ENCODE data around the gene DCAF8. TPM values are rescaled to one million over a fixed set of nuclear protein-coding genes. Genes with fewer than 3 reads are reported as not detected.

The DCAF8 gene
- total RNA-seq, 1 donor from 2014 or later, result 121 TPM

DNA sequence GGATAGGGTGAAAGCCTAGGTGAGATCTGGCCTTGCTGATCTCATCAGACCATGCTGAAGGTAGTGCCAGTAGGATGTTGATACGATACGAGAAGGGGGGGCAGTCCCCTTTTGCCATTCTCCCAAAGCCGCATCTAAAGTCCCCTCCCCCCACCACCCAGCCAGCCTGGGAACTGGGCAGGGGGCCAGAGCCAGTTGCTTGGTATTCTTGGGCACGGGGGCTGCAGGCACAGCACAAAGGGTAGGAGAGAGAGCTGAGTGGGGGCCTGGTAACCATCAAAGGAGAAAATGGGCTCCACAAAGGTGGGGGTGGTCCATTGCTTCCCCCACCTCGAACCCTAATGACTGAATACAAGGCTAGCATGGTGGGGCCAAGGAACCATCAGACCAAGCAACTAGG, 51.8 kb downstream of the DCAF8 start:
- no peak overlapping the region for H3K4me3 Mint-ChIP-seq
- no peaks in the 10 kb centered on the region for H3K9me3 Mint-ChIP-seq
- H3K27ac Mint-ChIP-seq, result no peak overlapping the region
- H3K27me3 Mint-ChIP-seq, result no peaks in the 10 kb centered on the region
- DNase-seq, result no peak
- H3K4me1 Mint-ChIP-seq, result peaks cover 32% of the 10 kb centered on the region
- intact Hi-C loops (cut with micrococcal nuclease), result no loop called here
- peaks cover 66% of the 10 kb centered on the region for H3K36me3 Mint-ChIP-seq (ENCODE audit: low read depth)

DNA sequence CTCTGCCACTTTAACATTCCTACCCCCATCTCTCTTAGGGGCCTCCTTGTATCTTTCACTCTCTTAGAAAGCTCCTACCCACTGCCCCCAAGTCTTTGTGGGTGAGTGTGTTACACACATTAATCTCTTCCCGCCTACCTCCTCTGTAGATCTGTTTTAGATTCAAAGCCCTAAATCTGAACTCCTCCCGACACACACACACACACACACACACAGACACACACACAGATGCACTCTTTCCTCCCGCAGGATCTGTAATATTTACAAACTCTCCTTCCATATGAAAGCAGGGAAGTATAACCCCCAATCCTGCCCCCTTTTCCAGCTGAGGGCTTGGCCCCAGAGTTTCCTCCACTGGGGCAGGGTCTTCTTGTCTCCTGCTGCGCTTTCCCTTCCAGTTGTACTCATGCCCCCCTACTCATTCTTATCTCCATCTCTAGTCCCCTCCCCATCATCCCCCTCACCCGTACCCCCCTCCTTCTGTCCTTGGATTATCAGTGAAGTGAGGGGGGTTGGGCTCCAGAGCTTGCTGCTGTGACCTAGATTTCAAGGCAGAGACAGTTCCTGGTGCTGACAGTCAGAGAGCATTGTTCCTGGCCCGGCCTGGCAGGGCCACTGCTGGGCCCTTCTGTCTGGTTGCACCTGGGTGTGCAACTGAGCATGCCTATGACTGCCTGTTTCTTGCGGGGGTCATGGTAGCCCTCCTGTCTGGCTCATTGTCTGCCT, 52.9 kb downstream of the DCAF8 start:
- Mint-ChIP-seq H3K36me3 (ENCODE audit: low read depth) (peaks cover 60% of the 10 kb centered on the region), H3K4me1 (peaks cover 36% of the 10 kb centered on the region), H3K4me3 (no peak overlapping the region), H3K27me3 (no peaks in the 10 kb centered on the region), H3K27ac (peak overlapping the region; percentile 61), H3K9me3 (no peaks in the 10 kb centered on the region)
- no peak for DNase-seq
- intact Hi-C loops (cut with micrococcal nuclease), result loop anchor here (5.0 kb wide), 1 partner anchor 177 kb away; the partner anchor contains the start of gene PIGM

DNA sequence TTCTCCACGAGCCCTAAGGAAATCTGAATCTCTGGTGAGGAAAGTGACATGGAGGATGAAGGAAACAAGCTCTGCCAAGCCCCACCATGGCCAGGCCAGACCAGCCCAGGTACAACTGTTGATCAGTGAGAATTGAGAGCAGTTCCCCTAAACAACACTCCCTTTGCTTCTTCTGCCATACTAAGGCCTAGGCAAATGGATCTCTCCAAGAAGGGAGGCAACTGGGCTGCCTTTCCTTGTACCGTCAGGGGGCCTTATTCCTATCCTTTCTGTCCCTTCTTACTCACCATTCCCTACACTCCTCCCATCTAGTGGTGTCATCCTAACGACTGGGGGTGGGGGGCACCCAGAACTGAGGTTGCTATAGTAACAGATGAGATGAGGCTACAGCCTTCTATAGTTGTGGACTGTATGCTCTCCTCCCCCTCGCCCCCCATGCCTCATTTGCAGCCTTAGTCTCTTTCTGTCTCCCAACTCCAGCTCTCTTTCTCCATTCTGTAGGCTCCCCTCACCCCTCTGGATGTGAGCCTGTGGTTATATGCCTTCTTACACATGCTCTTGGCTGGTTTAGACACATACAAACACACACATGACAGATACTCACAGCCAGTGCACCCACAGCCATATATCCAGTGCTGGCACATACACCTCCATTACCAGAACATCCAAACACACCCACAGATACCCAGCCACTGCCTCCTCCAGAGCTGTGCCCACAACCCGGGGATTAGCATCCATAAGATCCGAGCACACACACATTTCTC, 53.6 kb downstream of the DCAF8 start:
- intact Hi-C loops (cut with micrococcal nuclease), result loop anchor here (5.0 kb wide), 1 partner anchor 176 kb away; the partner anchor contains the start of gene PIGM
- peaks cover 43% of the 10 kb centered on the region for H3K4me1 Mint-ChIP-seq
- DNase-seq, result no peak
- no peak overlapping the region for H3K4me3 Mint-ChIP-seq
- H3K27me3 Mint-ChIP-seq, result no peaks in the 10 kb centered on the region
- H3K27ac Mint-ChIP-seq, result peak overlapping the region; percentile 61
- H3K36me3 Mint-ChIP-seq (ENCODE audit: low read depth), result peaks cover 56% of the 10 kb centered on the region
- H3K9me3 Mint-ChIP-seq, result no peaks in the 10 kb centered on the region

DNA sequence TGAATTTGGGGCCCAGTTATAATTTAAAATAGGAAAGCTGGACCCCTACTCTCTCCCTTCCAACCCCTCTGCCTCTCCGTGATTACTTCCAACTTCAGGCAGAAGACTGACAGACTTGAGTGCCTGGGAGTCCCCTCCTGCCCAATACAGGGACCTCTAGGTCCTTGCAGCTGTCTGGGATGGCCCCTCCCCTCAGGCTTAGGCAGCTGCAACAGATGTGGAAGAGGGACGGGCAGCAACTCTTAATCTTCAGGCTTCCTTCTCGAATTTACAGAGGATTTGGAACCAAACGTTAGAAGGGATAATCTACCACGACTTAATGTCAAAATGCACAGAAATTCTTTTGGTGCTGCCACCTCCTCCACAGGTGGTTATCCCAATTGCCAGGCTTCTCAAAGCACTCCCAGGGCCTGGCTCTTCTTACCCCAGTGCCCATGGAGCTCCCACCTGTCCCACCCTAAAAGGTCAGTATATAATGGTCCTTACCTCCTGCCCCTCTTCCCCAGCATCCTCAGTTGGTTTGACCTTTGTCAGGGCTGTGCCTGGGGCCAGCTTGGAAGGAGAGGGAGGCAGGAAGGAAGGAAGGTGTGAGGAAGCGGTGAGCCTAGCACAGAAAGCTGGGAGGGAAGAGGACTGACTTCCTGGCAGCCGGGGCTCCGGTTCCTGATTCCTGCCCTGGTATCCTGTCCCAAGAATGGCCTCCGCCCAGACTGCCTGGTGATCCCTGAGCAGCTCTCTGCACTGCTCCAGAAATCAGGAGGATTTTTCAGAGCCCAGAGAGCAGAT, 54.4 kb downstream of the DCAF8 start:
- no peak overlapping the region for H3K4me3 Mint-ChIP-seq
- peak overlapping the region; percentile 66 for H3K27ac Mint-ChIP-seq
- intact Hi-C loops (cut with micrococcal nuclease), result loop anchor here (5.0 kb wide), 1 partner anchor 176 kb away; the partner anchor contains the start of gene PIGM
- peaks cover 48% of the 10 kb centered on the region for H3K36me3 Mint-ChIP-seq (ENCODE audit: low read depth)
- no peaks in the 10 kb centered on the region for H3K27me3 Mint-ChIP-seq
- no peak for DNase-seq
- no peaks in the 10 kb centered on the region for H3K9me3 Mint-ChIP-seq
- H3K4me1 Mint-ChIP-seq, result peaks cover 43% of the 10 kb centered on the region

DNA sequence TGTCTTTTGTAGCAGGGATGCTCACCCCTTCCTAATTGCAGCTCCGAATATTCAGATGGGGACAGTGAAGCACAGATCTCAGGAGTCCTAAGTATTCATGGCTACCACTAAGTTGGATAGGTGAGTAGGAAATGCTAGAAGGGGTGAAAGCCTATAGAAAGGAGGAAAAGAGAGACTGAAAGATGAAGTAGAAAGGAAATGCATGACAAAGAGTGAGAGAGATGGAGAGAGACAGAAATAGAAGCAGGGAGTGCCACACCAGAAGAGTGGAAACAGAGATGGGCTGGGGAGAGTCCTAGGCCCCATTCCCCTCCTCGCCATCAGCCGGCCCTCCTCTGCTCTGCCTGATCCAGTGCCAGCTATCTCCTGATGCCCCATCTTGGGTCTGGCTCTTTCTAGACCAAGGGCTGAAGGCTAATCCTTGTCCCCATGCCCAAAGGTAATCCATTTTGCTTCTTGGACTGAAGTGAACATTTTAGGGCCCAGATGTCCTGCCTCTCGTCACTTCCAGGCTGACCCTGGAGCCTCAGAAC, 55.2 kb downstream of the DCAF8 start:
- DNase-seq, result no peak
- intact Hi-C loops (cut with micrococcal nuclease), result loop anchor here (5.0 kb wide), 1 partner anchor 175 kb away; the partner anchor contains the start of gene PIGM
- peaks cover 40% of the 10 kb centered on the region for H3K36me3 Mint-ChIP-seq (ENCODE audit: low read depth)
- H3K4me3 Mint-ChIP-seq, result peak overlapping the region; percentile 91
- no peaks in the 10 kb centered on the region for H3K9me3 Mint-ChIP-seq
- peak overlapping the region; percentile 80 for H3K27ac Mint-ChIP-seq
- H3K4me1 Mint-ChIP-seq, result peaks cover 43% of the 10 kb centered on the region
- no peaks in the 10 kb centered on the region for H3K27me3 Mint-ChIP-seq

DNA sequence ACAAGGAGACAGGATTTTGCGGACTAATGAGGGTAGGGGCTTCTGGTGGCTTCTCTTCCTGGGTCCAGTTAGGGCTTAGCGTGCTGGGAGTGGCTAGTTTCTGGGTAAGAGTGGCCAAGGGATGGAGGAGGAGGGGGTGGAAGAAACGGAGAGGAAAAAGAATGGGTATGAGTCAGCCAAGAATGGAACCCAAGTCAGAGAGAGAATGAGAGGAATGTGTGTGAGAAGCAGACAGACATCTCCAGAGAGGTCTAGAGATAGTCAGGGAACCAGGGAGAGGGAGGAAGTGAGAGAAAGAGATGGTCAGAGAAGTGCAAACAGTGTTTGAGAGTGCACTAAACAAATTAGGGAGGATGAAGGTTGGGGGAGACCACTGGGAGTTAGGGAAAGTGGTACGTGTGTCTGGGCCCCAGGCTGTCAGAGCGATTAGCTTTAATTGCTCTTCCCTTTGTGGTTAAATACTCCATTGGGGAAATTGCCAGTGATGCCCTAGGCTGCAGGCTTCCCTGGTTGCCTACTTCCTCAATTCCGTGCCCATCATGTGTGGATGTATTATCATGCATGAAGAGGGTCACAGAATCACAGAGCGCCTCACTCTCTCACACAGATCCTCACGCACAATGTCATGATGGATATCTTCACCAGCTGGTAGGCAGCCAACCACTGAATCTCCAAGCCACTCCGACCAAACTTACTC, 55.8 kb downstream of the DCAF8 start:
- peak overlapping the region; percentile 91 for H3K4me3 Mint-ChIP-seq
- DNase-seq, result no peak
- intact Hi-C loops (cut with micrococcal nuclease), result loop anchor here (5.0 kb wide), 1 partner anchor 174 kb away; the partner anchor contains the start of gene PIGM
- H3K9me3 Mint-ChIP-seq, result no peaks in the 10 kb centered on the region
- peaks cover 34% of the 10 kb centered on the region for H3K36me3 Mint-ChIP-seq (ENCODE audit: low read depth)
- peaks cover 43% of the 10 kb centered on the region for H3K4me1 Mint-ChIP-seq
- no peaks in the 10 kb centered on the region for H3K27me3 Mint-ChIP-seq
- peak overlapping the region; percentile 80 for H3K27ac Mint-ChIP-seq

DNA sequence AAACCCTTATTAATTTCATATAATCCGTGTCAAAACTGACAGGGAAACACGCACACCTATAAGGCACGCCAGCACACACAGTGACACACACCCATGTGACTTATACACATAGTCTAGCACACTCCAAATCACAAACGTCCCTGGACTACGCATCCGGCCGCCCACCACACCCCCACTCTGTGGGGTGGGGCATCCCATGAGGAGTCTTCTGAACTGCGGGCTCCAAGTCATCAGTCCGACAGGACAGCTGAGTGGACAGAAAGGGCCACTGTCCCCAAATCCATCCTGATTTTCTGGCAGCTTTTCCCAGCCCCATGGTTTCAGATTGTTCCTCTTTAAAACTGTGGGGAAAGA, 56.3 kb downstream of the DCAF8 start:
- Mint-ChIP-seq H3K27me3 (no peaks in the 10 kb centered on the region), H3K9me3 (no peaks in the 10 kb centered on the region), H3K4me3 (peak overlapping the region; percentile 91), H3K4me1 (peaks cover 43% of the 10 kb centered on the region), H3K27ac (peak overlapping the region; percentile 66), H3K36me3 (ENCODE audit: low read depth) (peaks cover 31% of the 10 kb centered on the region)
- peak; percentile 79 for DNase-seq
- intact Hi-C loops (cut with micrococcal nuclease), result loop anchor here (5.0 kb wide), 1 partner anchor 174 kb away; the partner anchor contains the start of gene PIGM

DNA sequence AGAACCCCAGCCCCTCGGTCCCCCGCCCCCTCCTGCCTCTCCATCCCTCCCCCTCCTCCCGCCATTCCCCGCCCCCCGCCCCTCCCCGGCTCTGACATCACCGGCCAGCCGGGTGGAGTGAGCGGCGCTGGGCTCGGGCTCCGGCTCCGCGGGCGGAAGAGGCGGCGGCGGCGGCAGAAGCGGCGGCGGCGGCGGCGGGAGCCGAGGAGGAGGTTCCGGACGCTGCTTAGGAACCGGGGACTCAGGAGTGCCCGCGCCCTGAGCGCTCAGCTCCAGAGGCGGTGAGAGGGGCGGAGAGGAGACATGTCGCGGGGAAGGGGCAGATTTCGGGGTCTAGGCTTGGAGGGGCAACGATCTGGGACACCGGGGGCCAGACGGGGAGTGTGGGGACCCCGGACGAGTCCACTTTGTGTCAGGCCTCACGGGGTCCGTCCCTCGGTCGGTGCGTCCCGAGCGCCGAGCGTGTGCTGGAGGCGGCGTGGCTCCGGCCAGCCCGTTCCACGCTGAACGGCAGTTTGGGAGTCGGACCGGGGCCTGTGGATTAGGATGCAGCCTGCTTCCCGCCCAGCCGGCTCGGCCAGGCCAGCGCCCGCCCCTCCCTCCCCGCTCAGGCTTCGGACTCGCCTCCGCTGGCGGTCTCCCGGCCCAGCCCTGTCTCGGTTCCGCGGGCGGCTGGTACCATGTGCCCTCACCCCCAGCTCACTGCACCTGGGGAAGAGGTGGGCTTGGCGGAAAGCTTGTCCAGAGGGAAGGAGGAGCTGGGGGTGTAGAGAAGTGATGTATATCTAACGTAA, 56.9 kb downstream of the DCAF8 start, which contains the start of gene PEA15:
TSS of gene PEA15 (plus strand) at position 143 of the 794 bp plus-strand sequence. CDS start 6,161 bp downstream, outside the sequence.
- H3K4me3 Mint-ChIP-seq, result peak within 1 kb of the TSS; percentile 91
- H3K27me3 Mint-ChIP-seq, result no peaks in the 10 kb centered on the region
- peak within 1 kb of the TSS; percentile 91 for H3K27ac Mint-ChIP-seq
- H3K4me1 Mint-ChIP-seq, result peaks cover 40% of the 10 kb centered on the region
- peaks cover 29% of the 10 kb centered on the region for H3K36me3 Mint-ChIP-seq (ENCODE audit: low read depth)
- peak; percentile 92 for DNase-seq
- intact Hi-C loops (cut with micrococcal nuclease), result loop anchor here (2.0 to 5.0 kb wide), 3 partner anchors 55 to 173 kb away; partner anchors contain the start of genes IGSF8 and PIGM
- no peaks in the 10 kb centered on the region for H3K9me3 Mint-ChIP-seq

DNA sequence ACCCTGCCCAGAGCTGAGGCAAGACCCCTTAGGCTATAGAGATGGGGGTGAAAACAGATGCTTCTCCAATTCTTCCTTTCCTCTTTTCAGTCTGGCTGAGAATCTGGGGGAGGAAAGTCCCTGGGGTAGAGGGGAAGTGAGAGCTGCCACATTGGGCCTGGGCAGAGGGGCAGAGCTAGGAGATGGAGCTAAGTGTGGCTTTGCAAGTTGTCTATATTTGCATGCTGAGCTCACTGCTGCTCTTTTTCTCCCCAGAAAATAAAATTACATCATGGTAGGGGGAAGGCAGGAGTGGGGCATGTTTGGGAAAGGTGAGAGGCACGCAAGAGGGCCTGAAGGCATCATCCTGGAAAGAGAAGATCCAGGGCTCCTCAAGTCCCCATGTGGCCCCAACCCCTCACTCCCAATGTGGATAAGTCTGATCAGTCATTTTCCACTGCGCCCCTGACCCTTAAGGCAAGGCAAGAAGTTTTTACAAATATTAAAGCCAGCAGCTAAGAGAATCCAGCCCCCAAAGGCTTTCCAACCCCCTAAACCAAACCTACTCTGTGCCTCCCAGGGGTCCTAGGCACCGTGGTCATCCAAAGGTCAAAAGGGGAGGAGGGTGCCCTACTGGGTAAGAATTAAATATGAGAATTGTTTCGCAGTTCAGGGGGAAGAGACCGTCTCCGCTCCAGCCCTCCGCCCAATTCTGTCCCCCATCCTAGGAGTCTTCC, 57.7 kb downstream of the DCAF8 start:
- H3K36me3 Mint-ChIP-seq (ENCODE audit: low read depth), result peaks cover 23% of the 10 kb centered on the region
- peaks cover 35% of the 10 kb centered on the region for H3K4me1 Mint-ChIP-seq
- peak; percentile 64 for DNase-seq
- no peaks in the 10 kb centered on the region for H3K9me3 Mint-ChIP-seq
- H3K4me3 Mint-ChIP-seq, result peak overlapping the region; percentile 91
- H3K27ac Mint-ChIP-seq, result peak overlapping the region; percentile 91
- intact Hi-C loops (cut with micrococcal nuclease), result loop anchor here (1.0 to 5.0 kb wide), 4 partner anchors 11 to 172 kb away; partner anchors contain the start of genes IGSF8 and PIGM
- H3K27me3 Mint-ChIP-seq, result no peaks in the 10 kb centered on the region

DNA sequence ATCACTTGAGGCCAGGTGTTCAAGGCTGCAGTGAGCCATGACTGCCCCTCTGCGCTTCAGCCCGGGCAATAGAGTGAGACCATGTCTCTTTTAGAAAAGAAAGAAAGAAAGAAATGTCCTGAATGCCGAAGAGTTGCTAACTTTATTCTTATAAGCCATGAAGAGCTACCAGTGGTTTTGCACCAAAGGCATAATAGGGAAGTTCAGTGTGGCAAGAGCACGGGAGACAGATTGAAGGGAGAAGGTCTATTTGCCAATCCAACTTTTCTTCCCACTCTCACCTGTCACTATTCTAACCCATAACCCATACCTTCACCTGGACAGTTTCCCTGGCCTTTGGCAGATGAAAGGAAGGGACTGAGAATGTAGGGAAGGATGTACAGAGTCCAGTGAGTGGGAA, 61.6 kb downstream of the DCAF8 start:
- DNase-seq, result no peak
- Mint-ChIP-seq H3K4me3 (no peak overlapping the region), H3K27ac (no peak overlapping the region), H3K4me1 (peaks cover 11% of the 10 kb centered on the region), H3K9me3 (no peaks in the 10 kb centered on the region), H3K36me3 (ENCODE audit: low read depth) (no peaks in the 10 kb centered on the region), H3K27me3 (no peaks in the 10 kb centered on the region)
- intact Hi-C loops (cut with micrococcal nuclease), result no loop called here

DNA sequence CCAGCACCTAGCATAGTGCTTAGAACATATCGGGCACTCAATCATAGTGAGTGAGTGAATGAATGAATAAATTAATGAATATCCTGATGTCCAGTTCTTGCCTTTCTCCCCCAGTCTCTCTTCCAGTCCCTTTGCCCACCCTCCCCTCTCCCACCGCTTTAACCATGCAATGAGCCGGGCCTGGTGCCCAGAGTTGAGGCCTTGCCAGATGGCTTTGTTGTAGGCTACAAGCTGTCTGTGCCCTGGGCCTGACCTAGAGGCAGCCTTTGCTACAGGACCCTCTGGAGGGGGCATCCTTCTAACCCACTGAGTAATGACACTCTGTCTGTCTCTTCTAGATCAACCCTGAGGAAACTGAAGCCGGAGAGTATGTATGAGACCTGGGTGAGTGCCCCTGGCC, 65.1 kb downstream of the DCAF8 start:
- Mint-ChIP-seq H3K36me3 (ENCODE audit: low read depth) (no peaks in the 10 kb centered on the region), H3K27me3 (no peaks in the 10 kb centered on the region), H3K4me1 (no peaks in the 10 kb centered on the region), H3K9me3 (no peaks in the 10 kb centered on the region), H3K4me3 (no peak overlapping the region), H3K27ac (no peak overlapping the region)
- intact Hi-C loops (cut with micrococcal nuclease), result no loop called here
- DNase-seq, result no peak

DNA sequence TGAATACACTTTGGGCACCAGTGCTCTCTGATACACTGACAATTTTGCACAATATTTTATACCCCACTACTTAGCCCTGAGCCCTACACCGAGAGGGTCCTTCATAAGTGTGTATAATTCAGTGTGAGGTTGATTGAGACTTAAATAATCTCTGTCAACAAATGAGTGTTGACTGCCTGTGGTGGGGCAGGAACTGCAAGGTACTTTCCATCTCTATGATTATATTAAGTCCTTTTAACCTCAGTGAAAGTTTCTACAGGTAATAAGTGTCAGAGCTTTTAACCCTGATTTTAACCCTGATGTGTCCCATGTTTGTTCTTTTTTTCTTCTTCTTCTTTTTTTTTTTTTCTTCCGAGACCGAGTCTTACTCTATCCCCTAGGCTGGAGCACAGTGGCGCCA, 66.2 kb downstream of the DCAF8 start:
- Mint-ChIP-seq H3K9me3 (no peaks in the 10 kb centered on the region), H3K36me3 (ENCODE audit: low read depth) (no peaks in the 10 kb centered on the region), H3K27ac (no peak overlapping the region), H3K4me1 (no peaks in the 10 kb centered on the region), H3K27me3 (no peaks in the 10 kb centered on the region), H3K4me3 (no peak overlapping the region)
- intact Hi-C loops (cut with micrococcal nuclease), result no loop called here
- DNase-seq, result no peak
